H9 (cell line): ENCODE data around the gene IMMP2L. TPM values are rescaled to one million over a fixed set of nuclear protein-coding genes. Genes with fewer than 3 reads are reported as not detected.

Experiments used
- DNase-seq: peaks from one replicate; pipeline ENCODE4 v3.0.0-alpha.2; 2017
- H2AFZ ChIP-seq: one replicate; pipeline ENCODE4 v1.6.1; 2013; ENCODE audit warnings: mild to moderate bottlenecking, low read length, control low read depth, moderate library complexity
- H2AK5ac ChIP-seq: 2 replicates; pipeline ENCODE4 v1.6.1; 2013; ENCODE audit warnings: low read length, control low read depth, mixed read lengths; ENCODE audit not compliant: insufficient read length
- H2BK120ac ChIP-seq: one replicate; pipeline ENCODE4 v1.6.1; 2013; ENCODE audit warnings: low read depth, mild to moderate bottlenecking, low read length, control low read depth, inconsistent platforms; ENCODE audit not compliant: poor library complexity, severe bottlenecking
- H2BK12ac ChIP-seq: 2 replicates; pipeline ENCODE4 v1.6.1; 2013; ENCODE audit warnings: low read length, control low read depth, mixed read lengths, low read depth; ENCODE audit not compliant: insufficient read length
- H2BK15ac ChIP-seq: 2 replicates; pipeline ENCODE4 v1.6.1; 2013; ENCODE audit warnings: low read depth, low read length, control low read depth
- H2BK20ac ChIP-seq: one replicate; pipeline ENCODE4 v1.6.1; 2013; ENCODE audit warnings: low read depth, mild to moderate bottlenecking, low read length, control low read depth, inconsistent platforms; ENCODE audit not compliant: poor library complexity, severe bottlenecking
- H2BK5ac ChIP-seq: 2 replicates; pipeline ENCODE4 v1.6.1; 2013; ENCODE audit warnings: low read length, control low read depth, mixed read lengths; ENCODE audit not compliant: insufficient read length
- H3K14ac ChIP-seq: 2 replicates; pipeline ENCODE4 v1.6.1; 2013; ENCODE audit warnings: low read length, control low read depth; ENCODE audit not compliant: insufficient read depth
- H3K18ac ChIP-seq: 2 replicates; pipeline ENCODE4 v1.6.1; 2013; ENCODE audit warnings: low read depth, mild to moderate bottlenecking, mixed read lengths, low read length, control low read depth; ENCODE audit not compliant: insufficient read length
- H3K23ac ChIP-seq: 2 replicates; pipeline ENCODE4 v1.6.1; 2013; ENCODE audit warnings: low read length, control low read depth, mixed read lengths, low read depth; ENCODE audit not compliant: insufficient read length
- H3K23me2 ChIP-seq: 2 replicates; pipeline ENCODE4 v1.6.1; 2013; ENCODE audit warnings: low read depth, mild to moderate bottlenecking, mixed read lengths, low read length, control low read depth; ENCODE audit not compliant: insufficient read length, poor library complexity, severe bottlenecking
- H3K27ac ChIP-seq: 2 replicates; pipeline ENCODE4 v1.5.1; 2013; ENCODE audit warnings: low read length, control low read depth, mixed read lengths, low read depth; ENCODE audit not compliant: insufficient read length
- H3K27me3 ChIP-seq: 2 replicates; pipeline ENCODE4 v1.6.1; 2013; ENCODE audit warnings: low read length, control low read depth, inconsistent platforms; ENCODE audit not compliant: insufficient read depth
- H3K4ac ChIP-seq: 2 replicates; pipeline ENCODE4 v1.6.1; 2013; ENCODE audit warnings: low read depth, mild to moderate bottlenecking, control low read depth, inconsistent platforms, low read length, moderate library complexity
- H3K4me1 ChIP-seq: 2 replicates; pipeline ENCODE4 v1.6.1; 2013; ENCODE audit warnings: low read length, control low read depth, inconsistent platforms; ENCODE audit not compliant: insufficient read depth
- H3K4me2 ChIP-seq: 2 replicates; pipeline ENCODE4 v1.6.1; 2013; ENCODE audit warnings: low read length, control low read depth, mixed read lengths; ENCODE audit not compliant: insufficient read length, insufficient read depth
- H3K56ac ChIP-seq: 2 replicates; pipeline ENCODE4 v1.6.1; 2013; ENCODE audit warnings: low read depth, mild to moderate bottlenecking, mixed read lengths, low read length, control low read depth; ENCODE audit not compliant: insufficient read length
- H3K79me1 ChIP-seq: 2 replicates; pipeline ENCODE4 v1.6.1; 2013; ENCODE audit warnings: low read depth, mild to moderate bottlenecking, moderate library complexity, low read length, control low read depth, inconsistent platforms; ENCODE audit not compliant: insufficient read depth, poor library complexity, severe bottlenecking
- H3K79me2 ChIP-seq: 2 replicates; pipeline ENCODE4 v1.6.1; 2013; ENCODE audit warnings: low read length, control low read depth, inconsistent platforms; ENCODE audit not compliant: insufficient read depth
- H3K9ac ChIP-seq: 2 replicates; pipeline ENCODE4 v1.6.1; 2013; ENCODE audit warnings: low read length, control low read depth, mixed read lengths; ENCODE audit not compliant: insufficient read length; ENCODE audit errors: extremely low read depth
- H3K9me3 ChIP-seq: one replicate; pipeline ENCODE4 v1.6.1; 2013; ENCODE audit warnings: low read depth, low read length, inconsistent platforms; ENCODE audit not compliant: control insufficient read depth
- H3T11ph ChIP-seq: one replicate; pipeline ENCODE4 v1.6.1; 2013; ENCODE audit warnings: mild to moderate bottlenecking, low read length, control low read depth, inconsistent platforms
- H4K20me1 ChIP-seq: one replicate; pipeline ENCODE4 v1.6.1; 2013; ENCODE audit not compliant: control insufficient read depth, insufficient read length, insufficient read depth
- H4K5ac ChIP-seq: 2 replicates; pipeline ENCODE4 v1.6.1; 2013; ENCODE audit warnings: low read depth, mild to moderate bottlenecking, mixed read lengths, low read length, control low read depth; ENCODE audit not compliant: insufficient read length
- H4K8ac ChIP-seq: replicated peaks from 2 replicates; pipeline ENCODE4 v1.6.1; 2013; ENCODE audit warnings: low read length, control low read depth, mixed read lengths, low read depth; ENCODE audit not compliant: insufficient read length
- H4K91ac ChIP-seq: 2 replicates; pipeline ENCODE4 v1.6.1; 2013; ENCODE audit warnings: low read depth, mild to moderate bottlenecking, moderate library complexity, mixed read lengths, low read length, control low read depth; ENCODE audit not compliant: insufficient read length
- H3K27ac Mint-ChIP-seq, 3 experiments: 2 replicates in 2 of 3; 3 replicates in 1 of 3; pipeline ENCODE4 v1.8.0; 2020 to 2021; ENCODE audit warnings: mixed read lengths in 3 of 3, mild to moderate bottlenecking in 1 of 3, moderate library complexity in 1 of 3
- H3K27me3 Mint-ChIP-seq: 2 replicates; pipeline ENCODE4 v1.8.0; 2021; ENCODE audit warnings: low read depth, mild to moderate bottlenecking, moderate library complexity, mixed read lengths
- H3K36me3 Mint-ChIP-seq, 3 experiments: 2 replicates in 2 of 3; 3 replicates in 1 of 3; pipeline ENCODE4 v1.8.0; 2020 to 2021; ENCODE audit warnings: low read depth in 3 of 3, mixed read lengths in 3 of 3; ENCODE audit not compliant: insufficient read depth in 1 of 3
- H3K4me1 Mint-ChIP-seq, 2 experiments: 2 replicates each; pipeline ENCODE4 v1.8.0; 2020; ENCODE audit warnings: mixed read lengths in 2 of 2
- H3K4me3 Mint-ChIP-seq, 2 experiments: 2 replicates in 1 of 2; 3 replicates in 1 of 2; pipeline ENCODE4 v1.8.0; 2020 to 2021; ENCODE audit warnings: mild to moderate bottlenecking in 2 of 2, mixed read lengths in 2 of 2, moderate library complexity in 1 of 2
- H3K9me3 Mint-ChIP-seq, 2 experiments: 2 replicates in 1 of 2; 3 replicates in 1 of 2; pipeline ENCODE4 v1.8.0; 2020; ENCODE audit warnings: mild to moderate bottlenecking in 2 of 2, mixed read lengths in 2 of 2, moderate library complexity in 1 of 2
- total RNA-seq: library from RNA; stranded (reverse); gene quantifications from 2 replicates; pipeline ENCODE4 v1.2.1, GENCODE V29; 2021
- TF ChIP-seq, protein P1 (sequence below): fragments of 200-600 bp; sonication (generic); conservative IDR thresholded peaks from 3 replicates; pipeline ENCODE4 v1.8.0; 2021; ENCODE audit warnings: antibody characterized with exemption, mild to moderate bottlenecking

Gene IMMP2L
- total RNA-seq, 1 experiment from 2014 or later: 14.7 TPM

DNA sequence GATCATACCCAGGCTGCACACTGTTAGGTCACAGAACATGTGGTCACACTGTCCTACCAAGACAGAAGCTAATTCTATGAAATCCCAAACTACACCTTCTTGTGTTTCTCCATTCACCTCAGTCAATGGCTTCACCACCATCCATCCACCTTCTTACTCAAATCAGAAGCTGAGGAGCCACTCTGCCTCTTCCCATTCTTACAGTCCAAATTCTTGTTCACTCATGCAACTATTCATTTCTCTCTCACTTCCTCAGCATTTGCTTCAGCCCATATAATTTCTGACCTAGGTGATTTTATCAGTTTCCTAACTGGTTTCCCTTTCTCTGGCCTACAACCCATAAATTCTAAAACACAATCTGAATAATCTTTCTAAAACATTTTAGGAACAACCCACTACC, 242.2 kb downstream of the IMMP2L start:
- Histone ChIP-seq H4K5ac (no peak overlapping the region), H3K4ac (no peak overlapping the region), H4K20me1 (no peaks in the 10 kb centered on the region), H2AFZ (no peak overlapping the region), H3K79me1 (no peaks in the 10 kb centered on the region), H3K4me2 (no peak overlapping the region), H3K9me3 (no peaks in the 10 kb centered on the region), H2BK15ac (no peak overlapping the region), H3K23me2 (no peaks in the 10 kb centered on the region), H3K27me3 (no peaks in the 10 kb centered on the region), H4K91ac (no peak overlapping the region), H3K23ac (no peak overlapping the region), H2BK20ac (no peak overlapping the region), H3K18ac (no peak overlapping the region), H2AK5ac (no peak overlapping the region), H2BK120ac (no peak overlapping the region), H4K8ac (no peak overlapping the region), H3K4me1 (no peaks in the 10 kb centered on the region), H3K56ac (no peak overlapping the region), H3K27ac (no peak overlapping the region), H3K79me2 (no peaks in the 10 kb centered on the region), H3T11ph (no peak overlapping the region), H3K14ac (no peak overlapping the region), H2BK5ac (no peak overlapping the region), H3K9ac (no peak overlapping the region), H2BK12ac (no peak overlapping the region)
- peaks cover 3 to 5% of the 10 kb centered on the region in 2 experiments; a peak in 3 of 4 replicates for H3K4me1 Mint-ChIP-seq
- H3K4me3 Mint-ChIP-seq: no peak overlapping the region
- no peaks in the 10 kb centered on the region for H3K9me3 Mint-ChIP-seq
- H3K27me3 Mint-ChIP-seq: no peaks in the 10 kb centered on the region
- no peak for DNase-seq
- H3K36me3 Mint-ChIP-seq: no peaks in the 10 kb centered on the region
- TF ChIP-seq, protein P1, sequence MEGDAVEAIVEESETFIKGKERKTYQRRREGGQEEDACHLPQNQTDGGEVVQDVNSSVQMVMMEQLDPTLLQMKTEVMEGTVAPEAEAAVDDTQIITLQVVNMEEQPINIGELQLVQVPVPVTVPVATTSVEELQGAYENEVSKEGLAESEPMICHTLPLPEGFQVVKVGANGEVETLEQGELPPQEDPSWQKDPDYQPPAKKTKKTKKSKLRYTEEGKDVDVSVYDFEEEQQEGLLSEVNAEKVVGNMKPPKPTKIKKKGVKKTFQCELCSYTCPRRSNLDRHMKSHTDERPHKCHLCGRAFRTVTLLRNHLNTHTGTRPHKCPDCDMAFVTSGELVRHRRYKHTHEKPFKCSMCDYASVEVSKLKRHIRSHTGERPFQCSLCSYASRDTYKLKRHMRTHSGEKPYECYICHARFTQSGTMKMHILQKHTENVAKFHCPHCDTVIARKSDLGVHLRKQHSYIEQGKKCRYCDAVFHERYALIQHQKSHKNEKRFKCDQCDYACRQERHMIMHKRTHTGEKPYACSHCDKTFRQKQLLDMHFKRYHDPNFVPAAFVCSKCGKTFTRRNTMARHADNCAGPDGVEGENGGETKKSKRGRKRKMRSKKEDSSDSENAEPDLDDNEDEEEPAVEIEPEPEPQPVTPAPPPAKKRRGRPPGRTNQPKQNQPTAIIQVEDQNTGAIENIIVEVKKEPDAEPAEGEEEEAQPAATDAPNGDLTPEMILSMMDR: no peak
- no peak overlapping the region for H3K27ac Mint-ChIP-seq
